Measurements from ENCODE around the gene DCUN1D2.
"Not testable (repeated sequence)": the region's sequence is repeated elsewhere in the genome, so short reads cannot be mapped to it uniquely, and the experiment has no call there.

Gene DCUN1D2

DNA sequence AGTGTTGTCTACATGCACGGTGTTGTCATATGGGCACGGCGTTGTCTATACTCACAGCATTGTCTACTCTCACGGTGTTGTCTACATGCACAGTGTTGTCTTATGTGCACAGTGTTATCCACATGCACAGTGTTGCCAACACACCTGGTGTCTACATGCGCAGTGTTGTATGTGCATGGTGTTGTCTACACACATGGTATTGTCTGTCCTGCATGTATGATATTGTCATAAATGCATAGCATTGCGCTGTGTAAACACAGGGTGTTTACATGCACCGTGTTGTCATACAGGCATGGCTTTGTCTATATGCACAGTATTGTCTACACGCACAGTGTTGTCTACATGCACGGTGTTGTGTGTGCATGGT lies 44.0 kb downstream of the DCUN1D2 start:
- no peak for DNase-seq (ENCODE audit: low read depth)

DNA sequence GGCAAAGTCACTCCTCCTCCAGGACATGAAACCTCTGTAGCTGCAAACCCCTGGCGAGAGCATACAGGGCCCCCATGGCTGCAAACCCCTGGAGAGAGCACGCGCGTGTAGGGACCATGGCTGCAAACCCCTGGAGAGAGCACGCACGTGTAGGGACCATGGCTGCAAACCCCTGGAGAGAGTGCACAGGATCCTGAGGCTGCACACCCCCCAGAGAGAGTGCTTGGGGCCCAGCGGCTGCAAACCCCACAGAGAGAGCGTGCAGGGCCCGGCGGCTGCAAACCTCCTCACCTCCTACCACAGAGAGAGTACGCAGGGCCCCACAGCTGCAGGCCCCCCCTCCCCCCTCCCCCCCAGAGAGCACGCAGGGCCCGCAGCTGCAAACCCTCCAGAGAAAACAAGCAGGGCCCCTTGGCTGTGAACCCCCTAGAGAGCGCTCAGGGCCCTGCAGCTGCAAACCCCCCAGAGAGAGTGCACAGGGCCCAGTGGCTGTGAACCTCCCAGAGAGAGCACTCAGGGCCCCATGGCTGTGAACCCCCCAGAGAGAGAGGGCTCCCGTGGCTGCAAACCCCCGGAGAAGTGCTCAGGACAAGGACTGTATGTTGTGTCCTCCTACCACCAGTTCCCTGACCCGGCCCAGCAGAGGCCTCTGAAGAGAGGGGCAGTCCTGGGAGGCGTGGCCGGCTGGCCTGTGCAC lies 44.6 kb downstream of the DCUN1D2 start:
- no peak for DNase-seq (ENCODE audit: low read depth)

DNA sequence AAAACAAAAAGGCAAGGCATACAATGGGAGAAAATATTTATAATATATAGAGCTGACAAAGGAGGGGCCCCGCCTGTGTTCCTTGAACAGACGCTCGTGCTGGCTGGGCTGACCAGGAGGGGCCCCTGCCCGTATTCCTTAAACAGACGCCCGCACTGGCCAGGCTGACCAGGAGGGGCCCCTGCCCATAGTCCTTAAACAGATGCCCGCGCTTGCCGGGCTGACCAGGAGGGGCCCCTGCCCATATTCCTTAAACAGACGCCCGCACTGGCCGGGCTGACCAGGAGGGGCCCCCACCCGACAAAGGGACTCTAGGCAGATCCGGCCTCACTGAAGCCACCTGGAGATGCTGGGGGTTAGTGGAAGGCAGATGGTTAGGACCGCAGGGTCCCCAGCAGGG lies 46.5 kb downstream of the DCUN1D2 start:
- no peak for DNase-seq (ENCODE audit: low read depth)

DNA sequence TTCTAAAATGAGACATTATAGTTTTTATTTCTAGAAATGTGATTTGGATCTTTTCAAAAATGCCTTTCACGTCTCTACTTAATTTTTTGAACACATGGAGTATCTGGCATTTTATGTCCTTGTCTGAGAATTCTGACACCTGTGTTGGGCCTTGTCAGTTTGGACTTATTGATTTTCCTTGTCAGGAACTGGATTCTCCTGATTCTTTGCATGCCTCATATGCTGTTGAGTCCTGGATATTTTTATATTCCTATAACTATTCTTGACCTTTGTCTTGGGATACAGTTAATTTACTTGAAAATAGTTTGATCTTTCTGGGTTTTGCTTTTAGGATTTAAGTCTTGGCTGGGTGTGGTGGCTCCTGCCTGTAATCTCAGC lies 47.5 kb downstream of the DCUN1D2 start:
- DNase-seq (ENCODE audit: low read depth): no peak

DNA sequence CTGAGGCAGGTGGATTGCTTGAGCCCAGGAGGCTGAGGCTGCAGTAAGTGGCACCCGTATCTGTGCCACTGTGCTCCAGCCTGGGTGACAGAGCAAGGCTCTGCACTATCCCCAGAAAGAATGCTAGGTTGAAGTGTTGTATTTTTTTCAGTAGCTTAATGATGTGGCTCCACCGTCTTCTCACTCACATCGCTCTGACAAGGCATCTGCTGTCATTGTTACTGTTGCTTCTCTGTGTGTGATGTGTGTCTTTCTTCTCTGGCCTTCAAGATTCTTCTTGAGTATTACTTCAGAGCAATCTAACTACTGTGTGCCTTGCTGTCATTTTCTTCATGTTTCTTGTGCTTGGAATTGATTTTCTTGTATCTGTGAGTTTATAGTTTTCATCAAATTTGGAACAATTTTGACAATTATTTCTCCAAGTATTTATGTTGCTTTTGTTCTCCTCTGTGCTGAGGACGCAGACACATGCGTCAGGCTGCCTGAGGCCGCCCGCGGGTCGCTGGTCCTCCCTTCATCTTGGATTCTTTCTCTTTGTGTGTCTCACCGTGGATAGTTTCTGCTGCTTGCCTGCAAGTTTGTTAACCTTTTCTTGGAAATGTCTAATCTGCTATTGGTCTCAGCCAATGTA lies 48.0 kb downstream of the DCUN1D2 start:
- DNase-seq (ENCODE audit: low read depth): no peak

DNA sequence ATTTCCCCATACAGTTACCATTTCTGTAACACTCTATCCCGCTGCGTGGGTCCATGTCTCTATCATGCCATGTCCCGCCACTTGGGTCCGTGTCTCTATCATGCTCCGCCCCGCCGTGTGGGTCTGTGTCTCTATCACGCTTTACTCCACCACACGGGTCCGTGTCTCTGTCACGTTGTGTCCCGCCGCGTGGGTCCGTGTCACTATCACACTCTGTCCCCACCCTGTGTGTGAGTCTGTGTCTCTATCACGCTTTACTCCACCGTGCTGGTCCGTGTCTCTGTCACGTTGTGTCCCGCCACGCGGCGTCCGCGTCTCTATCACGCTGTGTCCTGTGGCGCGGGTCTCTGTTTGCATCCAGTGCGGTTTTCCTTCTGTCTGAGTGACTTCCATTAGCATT lies 48.9 kb downstream of the DCUN1D2 start:
- no peak for DNase-seq (ENCODE audit: low read depth)

DNA sequence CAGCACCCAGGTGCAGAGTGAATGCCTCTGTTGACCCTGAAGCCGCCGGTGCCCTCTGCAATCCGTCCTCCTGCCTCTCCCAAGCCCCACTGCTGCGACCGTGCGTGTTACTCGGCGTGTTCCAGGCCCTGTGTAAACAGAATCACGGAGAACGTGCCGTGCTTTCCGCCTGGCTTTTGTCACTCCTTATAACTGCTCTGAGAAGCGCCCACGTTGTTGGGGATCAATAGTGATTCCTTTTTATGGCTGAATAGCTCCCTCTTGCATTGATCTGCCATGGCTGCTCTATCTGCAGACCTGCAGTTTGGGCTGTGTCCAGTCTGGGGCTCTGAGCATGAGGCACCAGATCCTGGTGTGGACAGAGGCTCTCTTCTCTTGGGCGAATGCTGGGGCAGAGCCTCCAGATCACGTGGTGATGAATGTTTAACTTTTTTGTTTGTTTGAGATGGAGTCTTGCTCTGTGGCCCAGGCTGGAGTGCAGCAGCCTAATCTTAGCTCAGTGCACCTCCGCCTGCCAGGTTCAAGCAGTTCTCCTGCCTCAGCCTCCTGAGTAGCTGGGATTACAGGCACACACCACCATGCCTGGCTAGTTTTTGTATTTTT lies 53.0 kb downstream of the DCUN1D2 start:
- DNase-seq (ENCODE audit: low read depth): no peak

DNA sequence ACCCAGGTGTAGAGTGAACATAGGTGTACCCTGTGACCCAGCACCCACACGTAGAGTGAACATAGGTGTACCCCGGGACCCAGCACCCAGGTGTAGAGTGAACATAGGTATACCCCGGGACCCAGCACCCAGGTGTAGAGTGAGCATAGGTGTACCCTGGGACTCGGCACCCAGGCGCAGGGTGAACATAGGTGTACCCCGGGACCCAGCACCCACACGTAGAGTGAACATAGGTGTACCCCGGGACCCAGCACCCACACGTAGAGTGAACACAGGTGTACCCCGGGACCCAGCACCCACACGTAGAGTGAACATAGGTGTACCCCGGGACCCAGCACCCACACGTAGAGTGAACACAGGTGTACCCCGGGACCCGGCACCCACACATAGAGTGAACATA lies 53.6 kb downstream of the DCUN1D2 start:
- DNase-seq (ENCODE audit: low read depth): not testable (repeated sequence)

DNA sequence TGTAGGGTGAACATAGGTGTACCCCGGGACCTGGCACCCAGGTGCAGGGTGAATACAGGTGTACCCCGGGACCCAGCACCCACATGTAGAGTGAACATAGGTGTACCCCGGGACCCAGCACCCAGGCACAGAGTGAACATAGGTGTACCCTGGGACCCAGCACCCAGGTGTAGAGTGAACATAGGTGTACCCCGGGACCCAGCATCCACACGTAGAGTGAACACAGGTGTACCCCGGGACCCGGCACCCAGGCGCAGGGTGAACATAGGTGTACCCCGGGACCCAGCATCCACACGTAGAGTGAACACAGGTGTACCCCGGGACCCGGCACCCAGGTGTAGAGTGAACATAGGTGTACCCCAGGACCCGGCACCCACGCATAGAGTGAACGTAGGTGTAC lies 54.6 kb downstream of the DCUN1D2 start:
- DNase-seq (ENCODE audit: low read depth): not testable (repeated sequence)

DNA sequence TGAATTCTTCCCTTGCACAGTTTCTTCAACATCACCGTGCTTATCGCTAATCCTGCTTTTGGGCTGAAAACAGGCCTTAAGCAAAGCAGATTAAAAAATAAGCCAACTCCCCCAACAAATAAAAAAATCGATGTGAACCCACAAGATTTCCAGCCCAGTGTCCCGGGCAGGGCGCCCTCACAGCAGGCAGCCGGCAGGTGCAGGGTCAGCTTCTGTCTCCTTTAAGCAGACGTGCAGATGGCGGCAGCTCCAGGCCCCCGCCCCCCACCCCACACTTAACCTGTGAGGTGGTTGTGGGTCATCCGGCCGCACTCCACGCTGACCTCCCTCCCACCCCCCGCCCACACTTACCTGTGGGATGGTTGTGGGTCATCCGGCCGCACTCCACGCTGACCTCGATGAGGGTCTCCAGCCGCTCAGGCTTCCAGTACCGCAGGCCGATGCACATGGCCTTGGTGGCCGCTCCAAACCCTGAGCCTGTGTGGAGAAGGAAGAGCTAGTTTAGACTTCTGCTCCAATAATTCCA lies 57.1 kb downstream of the DCUN1D2 start:
- DNase-seq (ENCODE audit: low read depth): no peak

DNA sequence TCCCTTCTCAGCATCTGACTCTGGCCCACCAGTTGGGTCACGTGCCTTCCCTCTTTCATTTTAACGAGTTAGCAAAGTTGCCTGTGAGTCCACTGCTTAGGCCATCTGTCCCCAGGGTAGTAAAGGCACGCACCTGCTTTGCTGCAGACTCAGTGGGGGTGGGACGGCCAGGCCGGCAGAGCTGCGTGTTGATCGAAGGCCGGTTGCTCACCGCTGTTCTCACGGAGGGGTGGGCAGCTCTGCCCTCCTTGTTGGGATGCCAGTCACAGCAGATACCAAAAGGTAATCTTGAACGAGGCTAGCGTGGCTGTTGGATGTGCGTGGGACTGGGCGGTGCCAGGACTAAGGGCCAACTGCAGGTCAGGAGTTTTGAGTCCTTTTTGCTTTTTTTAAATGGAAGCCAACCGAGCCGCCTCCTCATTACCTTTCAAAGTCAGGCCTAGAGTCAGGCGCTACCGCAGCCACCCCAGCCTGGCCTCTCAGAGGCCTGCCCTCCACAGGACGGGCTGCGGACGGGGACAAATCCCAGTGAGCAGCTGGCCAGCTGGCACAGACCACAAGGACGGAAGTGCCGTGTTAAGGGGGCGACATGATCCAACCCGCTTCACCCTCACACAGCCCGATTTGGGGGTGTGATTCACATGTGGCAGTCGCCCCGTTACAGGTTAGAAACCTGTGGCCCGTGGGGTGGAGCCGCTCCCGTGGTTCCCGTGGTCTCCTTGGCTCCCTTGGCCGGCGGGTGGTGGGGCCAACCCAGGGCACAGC lies 57.8 kb downstream of the DCUN1D2 start:
- no peak for DNase-seq (ENCODE audit: low read depth)

DNA sequence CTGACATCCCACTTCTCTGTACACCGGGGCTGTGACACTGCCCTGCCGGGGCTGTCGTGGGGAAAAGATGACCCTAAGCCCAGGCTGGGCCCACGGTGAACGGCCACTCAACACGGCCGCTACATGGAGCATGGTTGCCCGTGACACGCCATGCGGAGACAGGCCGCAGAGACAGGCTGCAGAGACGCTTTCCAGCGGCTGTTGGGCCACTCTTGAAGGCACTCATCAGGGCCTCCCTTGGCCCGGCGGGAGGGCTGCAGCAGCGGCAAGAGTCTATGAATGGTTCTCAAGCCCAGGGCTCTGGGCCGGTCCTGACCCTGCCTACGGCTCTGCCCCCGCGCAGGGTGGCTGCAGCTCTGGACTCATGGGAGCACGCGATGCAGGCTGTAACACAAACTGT lies 59.3 kb downstream of the DCUN1D2 start:
- DNase-seq (ENCODE audit: low read depth): no peak

DNA sequence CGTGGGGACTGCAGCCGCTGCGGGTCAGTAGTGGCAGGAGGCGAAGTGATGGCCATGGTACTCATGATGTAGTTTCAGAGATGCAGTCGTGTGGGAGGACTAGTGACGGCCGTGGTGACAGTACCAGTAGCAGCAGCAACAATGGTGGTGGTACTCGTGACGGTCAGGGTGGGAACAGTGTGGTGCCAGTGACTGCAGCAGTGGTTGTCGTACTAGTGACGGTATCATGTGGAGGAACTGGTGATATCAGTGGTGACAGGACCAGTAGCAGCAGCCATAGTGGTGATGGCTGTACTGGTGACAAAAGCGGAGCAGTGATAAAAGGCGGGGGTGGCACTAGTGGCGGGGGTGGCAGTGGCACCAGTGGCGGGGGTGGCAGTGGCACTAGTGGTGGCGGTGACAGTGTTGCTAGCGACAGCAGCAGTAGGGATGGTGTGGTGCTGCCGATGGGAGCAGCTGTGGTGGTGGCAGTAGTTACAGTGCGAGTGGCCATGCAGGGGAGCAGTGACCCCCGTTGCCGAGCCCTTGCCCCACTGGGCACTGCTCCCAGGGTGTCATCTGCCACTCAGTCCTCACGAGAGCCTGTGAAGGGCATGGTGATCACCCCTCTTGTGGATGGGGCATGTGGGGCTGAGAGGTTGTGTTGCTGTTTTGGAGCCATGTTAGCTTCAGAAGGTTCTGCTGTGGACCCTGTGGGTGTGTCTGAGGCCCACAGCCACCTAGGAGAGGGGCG lies 60.0 kb downstream of the DCUN1D2 start:
- no peak for DNase-seq (ENCODE audit: low read depth)

DNA sequence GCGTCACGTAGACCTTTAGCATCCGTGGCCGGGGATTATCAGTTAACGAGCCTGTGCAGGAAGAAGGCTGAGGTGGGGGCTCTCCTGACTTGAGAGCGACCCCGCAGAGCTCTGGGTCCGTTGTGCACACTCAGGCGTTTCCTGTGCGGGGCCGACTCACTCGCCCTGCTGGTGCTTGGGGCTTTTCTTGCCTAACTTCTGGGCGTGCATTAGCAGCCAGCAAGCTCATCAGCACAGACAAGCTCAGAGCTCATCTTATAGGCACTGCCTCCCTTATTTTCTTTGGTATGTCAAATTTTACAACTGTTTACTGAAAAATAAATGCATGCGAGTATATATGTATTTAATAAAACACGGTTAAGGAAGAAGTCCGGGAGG lies 60.9 kb downstream of the DCUN1D2 start:
- DNase-seq (ENCODE audit: low read depth): no peak

DNA sequence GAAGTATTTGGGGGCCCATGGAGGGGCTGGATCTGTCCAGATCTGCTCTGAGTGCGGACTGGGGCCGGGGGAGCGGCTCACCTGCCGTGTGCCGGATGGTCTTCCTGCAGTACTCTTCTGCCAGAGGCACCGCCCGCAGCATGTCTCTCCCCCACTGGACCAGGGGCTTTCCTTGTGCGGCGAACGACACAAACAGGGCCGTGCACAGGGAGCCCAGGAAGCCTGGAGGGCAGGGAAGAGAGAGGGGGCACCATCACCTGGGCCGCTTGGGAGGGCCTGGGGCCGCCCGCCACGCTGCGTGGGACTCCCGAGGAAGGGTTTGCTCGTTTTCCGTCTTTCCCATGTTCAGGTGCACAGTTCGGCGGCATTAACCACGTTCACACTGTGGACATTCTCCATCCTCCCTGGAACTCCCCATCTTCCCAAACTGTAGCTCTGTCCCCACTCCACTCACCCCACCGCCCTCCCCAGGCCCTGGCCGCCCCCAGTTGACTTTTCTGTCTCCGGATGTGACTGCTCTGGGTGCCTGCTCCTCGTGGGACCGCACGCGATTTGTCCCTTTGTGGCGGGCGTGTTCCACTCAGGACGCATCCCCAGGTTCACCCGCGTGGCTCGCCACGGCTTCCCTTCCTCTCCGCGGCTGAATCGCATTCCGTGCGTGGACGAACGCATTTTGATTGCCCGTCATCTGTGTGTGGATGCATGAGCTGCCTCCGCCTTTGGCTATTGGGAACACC lies 61.5 kb downstream of the DCUN1D2 start:
- no peak for DNase-seq (ENCODE audit: low read depth)

DNA sequence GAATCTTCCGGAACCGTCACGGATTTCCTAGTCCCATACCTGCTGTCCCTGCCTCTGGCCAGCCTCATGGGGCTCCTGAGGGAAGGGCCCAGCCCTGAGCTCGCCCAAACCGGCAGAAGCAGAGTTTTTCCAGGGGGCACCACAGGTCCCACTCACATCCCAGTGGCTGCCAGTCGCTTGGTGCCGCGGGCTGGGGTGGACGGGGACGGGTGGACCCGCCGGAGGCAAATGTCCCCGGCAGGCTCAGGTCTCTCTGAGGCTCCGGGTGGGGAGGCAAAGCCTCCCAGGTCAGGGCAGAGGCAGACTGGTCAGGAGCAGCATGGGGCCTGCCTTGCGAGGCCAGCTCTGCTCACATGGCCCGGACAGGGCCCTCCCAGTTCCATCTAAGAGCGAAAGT lies 62.0 kb downstream of the DCUN1D2 start:
- no peak for DNase-seq (ENCODE audit: low read depth)

DNA sequence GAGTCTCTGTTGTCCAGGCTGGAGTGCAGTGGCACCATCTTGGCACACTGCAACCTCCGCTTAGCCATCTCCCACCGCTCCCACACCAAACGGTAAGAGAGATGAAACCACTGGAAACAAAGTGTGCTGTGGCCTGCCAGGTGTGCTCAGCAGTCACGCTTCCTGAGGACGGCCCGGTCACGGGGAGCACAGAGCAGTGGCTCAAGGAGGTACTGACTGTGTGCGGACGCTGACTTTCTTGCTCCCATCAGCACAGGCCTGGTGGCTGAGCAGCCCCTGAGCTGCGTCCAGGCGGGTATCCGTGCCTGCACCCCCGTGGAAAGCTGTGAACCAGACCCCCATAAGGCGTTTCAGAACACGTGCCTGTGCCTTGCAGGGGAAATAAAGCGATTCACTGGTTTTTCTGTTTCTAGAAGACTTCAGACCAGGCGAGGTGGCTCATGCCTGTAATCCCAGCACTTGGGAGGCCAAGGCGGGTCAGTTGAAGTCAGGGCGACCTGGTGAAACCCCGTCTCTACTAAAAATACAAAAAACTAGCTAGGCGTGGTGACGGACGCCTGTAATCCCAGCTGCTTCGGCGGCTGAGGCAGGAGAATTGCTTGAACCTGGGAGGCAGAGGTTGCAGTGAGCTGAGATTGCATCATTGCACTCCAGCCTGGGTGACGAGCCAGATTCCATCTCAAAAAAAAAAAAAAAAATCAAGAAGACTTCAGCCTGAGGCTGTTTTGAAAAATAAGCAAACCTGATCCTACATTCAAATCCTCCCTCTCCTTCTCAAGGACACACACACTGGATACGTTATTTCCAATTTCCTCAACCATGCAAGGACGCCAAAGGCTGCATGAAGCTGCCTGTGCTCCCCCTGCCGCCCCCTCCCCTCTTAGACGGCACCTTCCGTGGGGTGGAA lies 62.7 kb downstream of the DCUN1D2 start:
- DNase-seq (ENCODE audit: low read depth): no peak

DNA sequence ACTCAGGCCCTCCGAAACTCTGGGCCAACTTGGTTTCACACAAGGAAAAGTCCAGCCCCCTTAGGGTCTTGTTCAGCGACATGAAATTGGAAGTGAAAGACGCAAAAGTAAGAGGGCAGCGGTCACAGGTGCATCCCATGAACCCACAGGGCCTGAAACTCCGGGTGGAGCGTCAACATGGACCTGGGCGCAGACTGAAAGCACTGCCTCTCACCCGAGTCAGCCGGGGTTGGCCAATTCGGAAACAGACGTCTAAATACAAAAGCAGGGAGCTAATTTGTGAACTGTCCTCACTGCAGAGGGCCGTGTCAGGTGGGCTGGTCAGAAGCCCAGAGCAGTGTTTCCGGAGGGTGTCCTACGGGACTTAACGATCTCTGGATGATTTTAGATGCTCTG lies 63.9 kb downstream of the DCUN1D2 start:
- no peak for DNase-seq (ENCODE audit: low read depth)

DNA sequence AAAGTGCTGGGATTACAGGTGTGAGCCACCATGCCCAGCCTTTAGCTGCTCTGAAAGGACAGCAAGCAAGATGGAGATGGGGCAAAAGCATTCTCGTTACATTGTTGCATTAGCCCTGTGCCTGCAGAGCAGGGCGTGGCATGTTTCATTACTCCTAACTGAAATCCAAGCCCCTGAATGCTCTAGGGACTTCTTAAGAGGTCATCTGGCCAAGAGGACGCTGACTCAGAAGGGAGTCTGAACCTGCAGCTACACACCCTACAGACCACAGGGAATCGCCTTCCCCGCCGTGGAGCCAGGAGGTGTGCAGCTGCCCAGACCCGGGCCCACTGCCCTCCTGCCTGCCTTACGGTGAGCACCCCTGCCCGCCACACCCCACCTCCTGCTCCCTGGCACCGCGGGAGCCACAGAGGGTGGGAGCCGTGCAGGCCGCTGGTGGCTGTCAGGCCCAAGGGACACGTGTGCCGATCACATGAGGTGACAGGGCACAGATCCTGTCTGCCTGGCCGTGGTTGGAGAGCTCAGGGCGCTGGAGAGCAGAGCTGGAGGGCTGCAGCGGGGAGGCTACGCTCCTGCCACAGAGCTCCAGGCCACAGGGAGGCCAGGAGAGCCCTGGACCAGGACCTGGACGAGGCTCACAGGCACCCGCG lies 64.4 kb downstream of the DCUN1D2 start:
- DNase-seq (ENCODE audit: low read depth): no peak
